Endothelial cell of umbilical vein (primary cell): ENCODE measurements around the gene PNPLA2.

Experiments used
- EZH2 ChIP-seq: IDR thresholded peaks from 2 replicates; pipeline ENCODE4 v1.6.1; 2012; ENCODE audit warnings: borderline replicate concordance, low read depth, mild to moderate bottlenecking, moderate library complexity, low read length, inconsistent platforms; ENCODE audit not compliant: severe bottlenecking
- FOS ChIP-seq: IDR thresholded peaks from 2 replicates; pipeline ENCODE4 v1.6.1; 2011; ENCODE audit warnings: mild to moderate bottlenecking, low read length, moderate library complexity, borderline replicate concordance; ENCODE audit not compliant: insufficient read depth
- MYC ChIP-seq: IDR thresholded peaks from one replicate; pipeline ENCODE4 v1.6.1; 2011; ENCODE audit warnings: mild to moderate bottlenecking, low read depth, low read length
- POLR2A ChIP-seq: IDR thresholded peaks from 2 replicates; pipeline ENCODE4 v1.6.1; 2012; ENCODE audit warnings: low read depth, mild to moderate bottlenecking, control low read depth, low read length
- POLR2AphosphoS5 ChIP-seq: IDR thresholded peaks from 2 replicates; pipeline ENCODE4 v1.6.1; 2012; ENCODE audit warnings: low read depth, mild to moderate bottlenecking, control low read depth, low read length, moderate library complexity; ENCODE audit not compliant: insufficient read depth
- TF ChIP-seq, protein P1 (sequence below): IDR thresholded peaks from 2 replicates; pipeline ENCODE4 v1.6.1; 2011; ENCODE audit not compliant: insufficient read depth, insufficient read length
- TF ChIP-seq, protein P2 (sequence below), 2 donors: IDR thresholded peaks; 1 replicate in 1 of 2; 2 replicates in 1 of 2; pipeline ENCODE4 v1.5.1; 2011; ENCODE audit warnings: low read length in 2 of 2, mild to moderate bottlenecking in 2 of 2, moderate library complexity in 2 of 2, control low read depth in 1 of 2, inconsistent platforms in 1 of 2, low read depth in 1 of 2; ENCODE audit not compliant: insufficient read depth in 1 of 2; ENCODE audit errors: extremely low read depth in 1 of 2

DNA sequence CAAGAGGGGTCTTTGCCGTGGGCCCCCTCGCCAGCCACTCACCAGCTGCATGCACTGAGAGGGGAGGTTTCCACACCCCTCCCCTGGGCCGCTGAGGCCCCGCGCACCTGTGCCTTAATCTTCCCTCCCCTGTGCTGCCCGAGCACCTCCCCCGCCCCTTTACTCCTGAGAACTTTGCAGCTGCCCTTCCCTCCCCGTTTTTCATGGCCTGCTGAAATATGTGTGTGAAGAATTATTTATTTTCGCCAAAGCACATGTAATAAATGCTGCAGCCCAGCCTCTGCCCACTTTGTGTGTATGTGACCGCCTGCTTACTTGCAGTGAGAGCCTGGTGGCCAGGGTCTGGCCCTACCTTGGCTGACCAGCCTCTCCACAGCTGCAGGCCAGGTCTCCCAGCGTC lies 6.2 kb downstream of the PNPLA2 start:
- TF ChIP-seq POLR2A (no peak), FOS (no peak), POLR2AphosphoS5 (no peak), EZH2 (no peak), MYC (no peak)
- TF ChIP-seq, protein P1, sequence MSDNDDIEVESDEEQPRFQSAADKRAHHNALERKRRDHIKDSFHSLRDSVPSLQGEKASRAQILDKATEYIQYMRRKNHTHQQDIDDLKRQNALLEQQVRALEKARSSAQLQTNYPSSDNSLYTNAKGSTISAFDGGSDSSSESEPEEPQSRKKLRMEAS: no peak
- TF ChIP-seq, protein P2, sequence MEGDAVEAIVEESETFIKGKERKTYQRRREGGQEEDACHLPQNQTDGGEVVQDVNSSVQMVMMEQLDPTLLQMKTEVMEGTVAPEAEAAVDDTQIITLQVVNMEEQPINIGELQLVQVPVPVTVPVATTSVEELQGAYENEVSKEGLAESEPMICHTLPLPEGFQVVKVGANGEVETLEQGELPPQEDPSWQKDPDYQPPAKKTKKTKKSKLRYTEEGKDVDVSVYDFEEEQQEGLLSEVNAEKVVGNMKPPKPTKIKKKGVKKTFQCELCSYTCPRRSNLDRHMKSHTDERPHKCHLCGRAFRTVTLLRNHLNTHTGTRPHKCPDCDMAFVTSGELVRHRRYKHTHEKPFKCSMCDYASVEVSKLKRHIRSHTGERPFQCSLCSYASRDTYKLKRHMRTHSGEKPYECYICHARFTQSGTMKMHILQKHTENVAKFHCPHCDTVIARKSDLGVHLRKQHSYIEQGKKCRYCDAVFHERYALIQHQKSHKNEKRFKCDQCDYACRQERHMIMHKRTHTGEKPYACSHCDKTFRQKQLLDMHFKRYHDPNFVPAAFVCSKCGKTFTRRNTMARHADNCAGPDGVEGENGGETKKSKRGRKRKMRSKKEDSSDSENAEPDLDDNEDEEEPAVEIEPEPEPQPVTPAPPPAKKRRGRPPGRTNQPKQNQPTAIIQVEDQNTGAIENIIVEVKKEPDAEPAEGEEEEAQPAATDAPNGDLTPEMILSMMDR (IDR thresholded peaks at IDR 0.05; ENCODE audit: extremely low read depth in 1 of 2, insufficient read depth in 1 of 2, low read depth in 1 of 2, low read length in 2 of 2): no peak
